Measurements from ENCODE around the gene DNAH17. TPM values are rescaled to one million over a fixed set of nuclear protein-coding genes. Genes with fewer than 3 reads are reported as not detected.
"Not testable (repeated sequence)": the region's sequence is repeated elsewhere in the genome, so short reads cannot be mapped to it uniquely, and the experiment has no call there.

The DNAH17 gene
- total and polyA plus RNA-seq, 4 donors = 0.61 to 4.8 (median 2.7) TPM

GRCh38 chr17:78466786-78467715 lies 110.1 kb downstream of the DNAH17 start:
- no peak for DNase-seq (ENCODE audit: low read depth in 4 of 6, low spot score in 6 of 6)
- WGBS (ENCODE audit: insufficient coverage) = 88% methylated on average over 26 of the region's 26 CpGs
- Histone ChIP-seq H3K4me3 (ENCODE audit: low read depth, low read length) (no peak overlapping the region), H3K9me3 (ENCODE audit: control insufficient read depth, insufficient read depth, low read length) (no peaks in the 10 kb centered on the region), H3K27me3 (ENCODE audit: control insufficient read depth, insufficient read depth, low read length) (no peaks in the 10 kb centered on the region), H3K4me1 (ENCODE audit: control insufficient read depth, insufficient read depth, low read length) (no peaks in the 10 kb centered on the region), H3K36me3 (ENCODE audit: control insufficient read depth, insufficient read depth, low read length) (peaks cover 3% of the 10 kb centered on the region), H3K27ac (ENCODE audit: low read depth, low read length) (no peak overlapping the region)

GRCh38 chr17:78466109-78466785 lies 110.9 kb downstream of the DNAH17 start:
- H3K4me1 ChIP-seq (ENCODE audit: control insufficient read depth, insufficient read depth, low read length); H3K9me3 ChIP-seq (ENCODE audit: control insufficient read depth, insufficient read depth, low read length); H3K4me3 ChIP-seq (ENCODE audit: low read depth, low read length); DNase-seq (ENCODE audit: low read depth in 4 of 6, low spot score in 6 of 6); H3K36me3 ChIP-seq (ENCODE audit: control insufficient read depth, insufficient read depth, low read length); H3K27me3 ChIP-seq (ENCODE audit: control insufficient read depth, insufficient read depth, low read length); H3K27ac ChIP-seq (ENCODE audit: low read depth, low read length): not testable (repeated sequence)
- 83% methylated on average over 15 of the region's 19 CpGs for WGBS (ENCODE audit: insufficient coverage)

GRCh38 chr17:78462148-78462547 lies 115.0 kb downstream of the DNAH17 start:
- no peak overlapping the region for H3K27ac ChIP-seq (ENCODE audit: low read depth, low read length)

GRCh38 chr17:78461799-78462053 lies 115.5 kb downstream of the DNAH17 start:
- no peaks in the 10 kb centered on the region for H3K9me3 ChIP-seq (ENCODE audit: control insufficient read depth, insufficient read depth, low read length)
- 55% methylated on average over 5 of the region's 6 CpGs for WGBS (ENCODE audit: insufficient coverage)
- peaks cover 3% of the 10 kb centered on the region for H3K36me3 ChIP-seq (ENCODE audit: control insufficient read depth, insufficient read depth, low read length)
- H3K27ac ChIP-seq (ENCODE audit: low read depth, low read length) = no peak overlapping the region
- DNase-seq (ENCODE audit: low read depth in 4 of 6, low spot score in 6 of 6) = no peak
- peaks cover 17% of the 10 kb centered on the region for H3K4me1 ChIP-seq (ENCODE audit: control insufficient read depth, insufficient read depth, low read length)
- no peak overlapping the region for H3K4me3 ChIP-seq (ENCODE audit: low read depth, low read length)
- H3K27me3 ChIP-seq (ENCODE audit: control insufficient read depth, insufficient read depth, low read length) = no peaks in the 10 kb centered on the region

More at GRCh38 chr17:78462148-78462547, 115.0 kb downstream of the DNAH17 start:
- H3K27me3 ChIP-seq (ENCODE audit: control insufficient read depth, insufficient read depth, low read length) = no peaks in the 10 kb centered on the region
- no peak overlapping the region for H3K4me3 ChIP-seq (ENCODE audit: low read depth, low read length)
- peaks cover 17% of the 10 kb centered on the region for H3K4me1 ChIP-seq (ENCODE audit: control insufficient read depth, insufficient read depth, low read length)
- H3K9me3 ChIP-seq (ENCODE audit: control insufficient read depth, insufficient read depth, low read length) = no peaks in the 10 kb centered on the region
- 50% methylated on average over 3 of the region's 8 CpGs for WGBS (ENCODE audit: insufficient coverage)
- H3K36me3 ChIP-seq (ENCODE audit: control insufficient read depth, insufficient read depth, low read length) = peaks cover 3% of the 10 kb centered on the region
- DNase-seq (ENCODE audit: low read depth in 4 of 6, low spot score in 6 of 6) = no peak

- no peaks in the 10 kb centered on the region for H3K9me3 ChIP-seq (ENCODE audit: control insufficient read depth, insufficient read depth, low read length)
- WGBS (ENCODE audit: insufficient coverage) = 93% methylated on average over 28 of the region's 34 CpGs
- H3K27me3 ChIP-seq (ENCODE audit: control insufficient read depth, insufficient read depth, low read length) = no peaks in the 10 kb centered on the region
- H3K4me1 ChIP-seq (ENCODE audit: control insufficient read depth, insufficient read depth, low read length) = peaks cover 17% of the 10 kb centered on the region
- H3K27ac ChIP-seq (ENCODE audit: low read depth, low read length) = no peak overlapping the region
- H3K4me3 ChIP-seq (ENCODE audit: low read depth, low read length) = no peak overlapping the region
- no peaks in the 10 kb centered on the region for H3K36me3 ChIP-seq (ENCODE audit: control insufficient read depth, insufficient read depth, low read length)
- DNase-seq (ENCODE audit: low read depth in 4 of 6, low spot score in 6 of 6) = no peak
Measured at GRCh38 chr17:78460951-78461798, 116.0 kb downstream of the DNAH17 start.

GRCh38 chr17:78460176-78460675 lies 117.0 kb downstream of the DNAH17 start:
- 86% methylated on average over 8 of the region's 11 CpGs for WGBS (ENCODE audit: insufficient coverage)
- no peak overlapping the region for H3K27ac ChIP-seq (ENCODE audit: low read depth, low read length)
- H3K36me3 ChIP-seq (ENCODE audit: control insufficient read depth, insufficient read depth, low read length) = no peaks in the 10 kb centered on the region
- no peaks in the 10 kb centered on the region for H3K27me3 ChIP-seq (ENCODE audit: control insufficient read depth, insufficient read depth, low read length)
- DNase-seq (ENCODE audit: low read depth in 4 of 6, low spot score in 6 of 6) = no peak
- H3K4me3 ChIP-seq (ENCODE audit: low read depth, low read length) = no peak overlapping the region
- no peaks in the 10 kb centered on the region for H3K9me3 ChIP-seq (ENCODE audit: control insufficient read depth, insufficient read depth, low read length)
- peaks cover 17% of the 10 kb centered on the region for H3K4me1 ChIP-seq (ENCODE audit: control insufficient read depth, insufficient read depth, low read length)

- no peaks in the 10 kb centered on the region for H3K9me3 ChIP-seq (ENCODE audit: control insufficient read depth, insufficient read depth, low read length)
- no peak for DNase-seq (ENCODE audit: low read depth in 4 of 6, low spot score in 6 of 6)
- H3K36me3 ChIP-seq (ENCODE audit: control insufficient read depth, insufficient read depth, low read length) = no peaks in the 10 kb centered on the region
- no peaks in the 10 kb centered on the region for H3K27me3 ChIP-seq (ENCODE audit: control insufficient read depth, insufficient read depth, low read length)
- H3K27ac ChIP-seq (ENCODE audit: low read depth, low read length) = no peak overlapping the region
- WGBS (ENCODE audit: insufficient coverage) = 89% methylated on average over 18 of the region's 21 CpGs
- H3K4me1 ChIP-seq (ENCODE audit: control insufficient read depth, insufficient read depth, low read length) = peaks cover 17% of the 10 kb centered on the region
- no peak overlapping the region for H3K4me3 ChIP-seq (ENCODE audit: low read depth, low read length)
Measured at GRCh38 chr17:78459696-78460095, 117.5 kb downstream of the DNAH17 start.

- H3K27ac ChIP-seq (ENCODE audit: low read depth, low read length) = no peak overlapping the region
- no peaks in the 10 kb centered on the region for H3K36me3 ChIP-seq (ENCODE audit: control insufficient read depth, insufficient read depth, low read length)
- H3K4me1 ChIP-seq (ENCODE audit: control insufficient read depth, insufficient read depth, low read length) = peaks cover 17% of the 10 kb centered on the region
- no peaks in the 10 kb centered on the region for H3K27me3 ChIP-seq (ENCODE audit: control insufficient read depth, insufficient read depth, low read length)
- DNase-seq (ENCODE audit: low read depth in 4 of 6, low spot score in 6 of 6) = peak; percentile 13 to 94 (median 46)
- no peak overlapping the region for H3K4me3 ChIP-seq (ENCODE audit: low read depth, low read length)
- WGBS (ENCODE audit: insufficient coverage) = 33% methylated on average over 35 of the region's 37 CpGs
- no peaks in the 10 kb centered on the region for H3K9me3 ChIP-seq (ENCODE audit: control insufficient read depth, insufficient read depth, low read length)
Measured at GRCh38 chr17:78458736-78459335, 118.4 kb downstream of the DNAH17 start.

GRCh38 chr17:78458091-78458490 lies 119.1 kb downstream of the DNAH17 start:
- no peak overlapping the region for H3K27ac ChIP-seq (ENCODE audit: low read depth, low read length)
- no peaks in the 10 kb centered on the region for H3K9me3 ChIP-seq (ENCODE audit: control insufficient read depth, insufficient read depth, low read length)
- H3K4me1 ChIP-seq (ENCODE audit: control insufficient read depth, insufficient read depth, low read length) = peaks cover 17% of the 10 kb centered on the region
- H3K27me3 ChIP-seq (ENCODE audit: control insufficient read depth, insufficient read depth, low read length) = no peaks in the 10 kb centered on the region
- no peaks in the 10 kb centered on the region for H3K36me3 ChIP-seq (ENCODE audit: control insufficient read depth, insufficient read depth, low read length)
- WGBS (ENCODE audit: insufficient coverage) = 93% methylated on average over 10 of the region's 10 CpGs
- DNase-seq (ENCODE audit: low read depth in 4 of 6, low spot score in 6 of 6) = no peak
- no peak overlapping the region for H3K4me3 ChIP-seq (ENCODE audit: low read depth, low read length)

All from spinal cord (tissue), 10 donors.